Measurements from ENCODE around the gene PTPRN2. TPM values are rescaled to one million over a fixed set of nuclear protein-coding genes. Genes with fewer than 3 reads are reported as not detected.

Gene PTPRN2
- total RNA-seq, 1 experiment from 2014 or later, result 0.11 TPM

- intact Hi-C loops (cut with micrococcal nuclease; ENCODE audit: unreplicated experiment), result no loop called here
- POLR2A ChIA-PET (ENCODE audit: low non-redundant PET), result interaction anchor here (0.6 kb wide), 1 partner anchor 395 kb away, joined by 3 read pairs; no protein-coding TSS in a partner anchor
- no peaks in the 10 kb centered on the region for H3K4me1 ChIP-seq (ENCODE audit: insufficient read depth, low read length, poor library complexity, severe bottlenecking)
- no peak overlapping the region for H3K4me3 ChIP-seq (ENCODE audit: low read depth, low read length, poor library complexity, severe bottlenecking)
- TF ChIP-seq CTCF (conservative IDR thresholded peaks at IDR 0.05; ENCODE audit: low read depth, low read length) (no peak), EZH2 (IDR thresholded peaks at IDR 0.05; ENCODE audit: borderline replicate concordance, low read depth, low read length, poor library complexity, severe bottlenecking) (no peak)
- H3K27ac ChIP-seq (ENCODE audit: low read depth, low read length, poor library complexity, severe bottlenecking), result no peak overlapping the region
- no TSS peak for BruUV-seq (replicated peaks)
- peaks cover 4% of the 10 kb centered on the region for H3K9me3 ChIP-seq (ENCODE audit: low read depth, low read length, poor library complexity, severe bottlenecking)
- no peak for DNase-seq (ENCODE audit: low spot score)
- no peaks in the 10 kb centered on the region for H3K27me3 ChIP-seq (replicated peaks; ENCODE audit: insufficient read depth, low read depth, low read length, poor library complexity)
- no peaks in the 10 kb centered on the region for H3K36me3 ChIP-seq (ENCODE audit: insufficient read depth, low read length, poor library complexity, severe bottlenecking)
- CTCF ChIA-PET, result no interaction called here
These were observed 335.4 kb downstream of the PTPRN2 start for GRCh38 chr7:158252081-158252836.

- no peak for DNase-seq (ENCODE audit: low spot score)
- intact Hi-C loops (cut with micrococcal nuclease; ENCODE audit: unreplicated experiment), result no loop called here
- Histone ChIP-seq H3K9me3 (ENCODE audit: low read depth, low read length, poor library complexity, severe bottlenecking) (peaks cover 8% of the 10 kb centered on the region), H3K36me3 (ENCODE audit: insufficient read depth, low read length, poor library complexity, severe bottlenecking) (no peaks in the 10 kb centered on the region), H3K4me3 (ENCODE audit: low read depth, low read length, poor library complexity, severe bottlenecking) (no peak overlapping the region), H3K27ac (ENCODE audit: low read depth, low read length, poor library complexity, severe bottlenecking) (no peak overlapping the region), H3K4me1 (ENCODE audit: insufficient read depth, low read length, poor library complexity, severe bottlenecking) (no peaks in the 10 kb centered on the region), H3K27me3 (replicated peaks; ENCODE audit: insufficient read depth, low read depth, low read length, poor library complexity) (no peaks in the 10 kb centered on the region)
- TF ChIP-seq CTCF (conservative IDR thresholded peaks at IDR 0.05; ENCODE audit: low read depth, low read length) (no peak), EZH2 (IDR thresholded peaks at IDR 0.05; ENCODE audit: borderline replicate concordance, low read depth, low read length, poor library complexity, severe bottlenecking) (no peak)
- CTCF ChIA-PET, result no interaction called here
- no TSS peak for BruUV-seq (replicated peaks)
- POLR2A ChIA-PET (ENCODE audit: low non-redundant PET), result interaction anchor here (0.6 kb wide), 1 partner anchor 394 kb away, joined by 3 read pairs; no protein-coding TSS in a partner anchor
These were observed 336.3 kb downstream of the PTPRN2 start for GRCh38 chr7:158251061-158251965.

- POLR2A ChIA-PET (ENCODE audit: low non-redundant PET), result no interaction called here
- no peak for DNase-seq (ENCODE audit: low spot score)
- no TSS peak for BruUV-seq (replicated peaks)
These were observed 337.9 kb downstream of the PTPRN2 start for GRCh38 chr7:158249692-158250091.

More at GRCh38 chr7:158249692-158250091, 337.9 kb downstream of the PTPRN2 start:
- H3K27ac ChIP-seq (ENCODE audit: low read depth, low read length, poor library complexity, severe bottlenecking), result no peak overlapping the region
- H3K36me3 ChIP-seq (ENCODE audit: insufficient read depth, low read length, poor library complexity, severe bottlenecking), result no peaks in the 10 kb centered on the region
- H3K4me1 ChIP-seq (ENCODE audit: insufficient read depth, low read length, poor library complexity, severe bottlenecking), result no peaks in the 10 kb centered on the region
- CTCF ChIA-PET, result no interaction called here
- no peaks in the 10 kb centered on the region for H3K27me3 ChIP-seq (replicated peaks; ENCODE audit: insufficient read depth, low read depth, low read length, poor library complexity)
- TF ChIP-seq EZH2 (IDR thresholded peaks at IDR 0.05; ENCODE audit: borderline replicate concordance, low read depth, low read length, poor library complexity, severe bottlenecking) (no peak), CTCF (conservative IDR thresholded peaks at IDR 0.05; ENCODE audit: low read depth, low read length) (no peak)
- peaks cover 14% of the 10 kb centered on the region for H3K9me3 ChIP-seq (ENCODE audit: low read depth, low read length, poor library complexity, severe bottlenecking)
- no peak overlapping the region for H3K4me3 ChIP-seq (ENCODE audit: low read depth, low read length, poor library complexity, severe bottlenecking)
- intact Hi-C loops (cut with micrococcal nuclease; ENCODE audit: unreplicated experiment), result no loop called here

All from A673 (cell line).